Kidney (tissue), 2 donors: ENCODE results near the gene ZBTB21. TPM values are rescaled to one million over a fixed set of nuclear protein-coding genes. Genes with fewer than 3 reads are reported as not detected.

Experiments
- polyA plus RNA-seq: library from polyadenylated mRNA; stranded (reverse); fragments of 350-450 nt; fragmentation: Illumina TruSeq; extraction: RNeasy Lipid Tissue Mini Kit (QIAGEN cat#74804); gene quantifications from one replicate; pipeline ENCODE4 v1.2.3, GENCODE V29; 2014; ENCODE audit warnings: low read depth, low replicate concordance; ENCODE audit not compliant: insufficient read depth
- total RNA-seq: library from RNA; stranded (reverse); fragmentation: NEBNext Ultra II Directional; extraction: Animal tissue kit (Norgen Biotek cat#: 25700); gene quantifications from one replicate; pipeline ENCODE4 v1.2.1, GENCODE V29; 2021
- donor health status: DM: yes; HTN: yes; CAD: no.

The ZBTB21 gene
- total and polyA plus RNA-seq, 2 donors from 2014 or later = 2.3 to 16.0 TPM

Other genes starting within 250 kb of the ZBTB21 start
- 32.6 TPM for gene RIPK4, start 243.3 kb downstream of the ZBTB21 start, total RNA-seq
- gene RIPK4, start 243.3 kb downstream of the ZBTB21 start, polyA plus RNA-seq = 11.6 TPM
- gene PRDM15, start 131.0 kb downstream of the ZBTB21 start, total RNA-seq = 8.4 TPM
- 1.3 TPM for gene PRDM15, start 131.0 kb downstream of the ZBTB21 start, polyA plus RNA-seq
- 25.6 TPM for gene C2CD2, start 56.3 kb downstream of the ZBTB21 start, total RNA-seq
- gene C2CD2, start 56.3 kb downstream of the ZBTB21 start, polyA plus RNA-seq = 7.6 TPM
- not detected for gene UMODL1, start 61.0 kb upstream of the ZBTB21 start, total RNA-seq
- 0.39 TPM for gene UMODL1, start 61.0 kb upstream of the ZBTB21 start, polyA plus RNA-seq
- 27.6 TPM for gene ABCG1, start 208.8 kb upstream of the ZBTB21 start, total RNA-seq
- gene ABCG1, start 208.8 kb upstream of the ZBTB21 start, polyA plus RNA-seq = 5.6 TPM